Measurements from ENCODE around the gene ZNF789. TPM values are rescaled to one million over a fixed set of nuclear protein-coding genes. Genes with fewer than 3 reads are reported as not detected.

The ZNF789 gene
- total and polyA plus RNA-seq, 2 experiments from 2014 or later: 9.0 to 13.8 TPM

- H3K4me3 Mint-ChIP-seq: no peak overlapping the region
- TF ChIP-seq ZNF462 (CRISPR knock-in tag; IDR thresholded peaks at IDR 0.05) (no peak), CTCF (conservative IDR thresholded peaks at IDR 0.05; ENCODE audit: low read depth in 2 of 2) (0 out of 4 replicates have a peak, but pooled peaks of 1 of the 2 experiments have one; percentile 11)
- Histone ChIP-seq H3K4me2 (no peak overlapping the region), H2AFZ (no peak overlapping the region), H3K36me3 (ENCODE audit: insufficient read depth) (peaks cover 16% of the 10 kb centered on the region), H3F3A (replicated peaks; ENCODE audit: low read depth) (peaks cover 49% of the 10 kb centered on the region), H3K27me3 (ENCODE audit: insufficient read depth) (no peaks in the 10 kb centered on the region), H3K27ac (ENCODE audit: low read depth) (no peak overlapping the region), H3K9me2 (ENCODE audit: insufficient read depth) (no peaks in the 10 kb centered on the region), H4K20me1 (replicated peaks; ENCODE audit: insufficient read depth) (peaks cover 43% of the 10 kb centered on the region), H3K4me3 (no peak overlapping the region), H3K79me2 (replicated peaks; ENCODE audit: insufficient read depth) (peaks cover 81% of the 10 kb centered on the region), H3K4me1 (ENCODE audit: insufficient read depth) (peaks cover 6% of the 10 kb centered on the region)
- no peaks in the 10 kb centered on the region for H3K9me3 Mint-ChIP-seq
- peaks cover 83% of the 10 kb centered on the region for H3K36me3 Mint-ChIP-seq (ENCODE audit: low read depth)
- ATAC-seq: no peak
- no peak overlapping the region for H3K27ac Mint-ChIP-seq
- peak; percentile 35 for DNase-seq (ENCODE audit: low spot score)
- H3K27me3 Mint-ChIP-seq (ENCODE audit: insufficient read depth, low read depth, poor library complexity): peaks cover 21% of the 10 kb centered on the region
- peaks cover 12% of the 10 kb centered on the region; the same call in 2 of the 3 replicates for H3K4me1 Mint-ChIP-seq
These were observed 11.5 kb upstream of the ZNF789 start for GRCh38 chr7:99461221-99461620.

GRCh38 chr7:99465421-99465768, 7.3 kb upstream of the ZNF789 start:
- Histone ChIP-seq H3F3A (replicated peaks; ENCODE audit: low read depth) (peaks cover 17% of the 10 kb centered on the region), H3K4me1 (ENCODE audit: insufficient read depth) (peaks cover 13% of the 10 kb centered on the region), H3K4me2 (peak overlapping the region; percentile 100), H3K9me2 (ENCODE audit: insufficient read depth) (no peaks in the 10 kb centered on the region), H3K27ac (ENCODE audit: low read depth) (peak overlapping the region; percentile 91), H3K4me3 (peak overlapping the region; percentile 98), H3K27me3 (ENCODE audit: insufficient read depth) (no peaks in the 10 kb centered on the region), H2AFZ (peak overlapping the region; percentile 94), H3K36me3 (ENCODE audit: insufficient read depth) (no peaks in the 10 kb centered on the region; the same call in 1 of the 2 replicates), H3K79me2 (replicated peaks; ENCODE audit: insufficient read depth) (peaks cover 55% of the 10 kb centered on the region), H4K20me1 (replicated peaks; ENCODE audit: insufficient read depth) (peaks cover 17% of the 10 kb centered on the region)
- Mint-ChIP-seq H3K36me3 (ENCODE audit: low read depth) (peaks cover 41% of the 10 kb centered on the region), H3K27ac (peak overlapping the region; percentile 94), H3K4me1 (peaks cover 12% of the 10 kb centered on the region), H3K9me3 (no peaks in the 10 kb centered on the region), H3K27me3 (ENCODE audit: insufficient read depth, low read depth, poor library complexity) (peaks cover 13% of the 10 kb centered on the region), H3K4me3 (peak overlapping the region; percentile 91)
- TF ChIP-seq ZNF114 (CRISPR knock-in tag; IDR thresholded peaks at IDR 0.05) (no peak), JUNB (IDR thresholded peaks at IDR 0.05; ENCODE audit: unreplicated experiment) (no peak), CTCF (conservative IDR thresholded peaks at IDR 0.05; ENCODE audit: low read depth in 2 of 2) (no peak), POLR2AphosphoS5 (IDR thresholded peaks at IDR 0.05; ENCODE audit: low read depth) (no peak), EZH2 (IDR thresholded peaks at IDR 0.05; ENCODE audit: low read depth, unreplicated experiment) (no peak)
- no peak for DNase-seq (ENCODE audit: low spot score)
- peak; percentile 7; the same call in 2 of the 3 replicates for ATAC-seq

Measured in GM23338 (cell line).